H1 (cell line): ENCODE measurements around the gene PCDHB10. TPM values are rescaled to one million over a fixed set of nuclear protein-coding genes. Genes with fewer than 3 reads are reported as not detected.
"Not testable (repeated sequence)": the region's sequence is repeated elsewhere in the genome, so short reads cannot be mapped to it uniquely, and the experiment has no call there.

Experiments used
- CTCF ChIA-PET: fragments of 300-600 bp; sonication (Branson Sonifier 250); formaldehyde crosslinking; loops from one replicate; lab custom pipeline; 2021; ENCODE audit not compliant: partially characterized antibody; lab: Charles Lee
- POLR2A ChIA-PET: fragments of 300-600 bp; sonication (Branson Sonifier 250); formaldehyde crosslinking; loops from one replicate; lab custom pipeline; 2021; ENCODE audit warnings: inconsistent platforms; ENCODE audit not compliant: partially characterized antibody; lab: Charles Lee
- DNase-seq, 2 experiments: peaks; one replicate each; pipeline versions ENCODE4 v3.0.0 to v3.0.0-alpha.2; 2010 to 2022; ENCODE audit warnings: low spot score in 2 of 2, low read depth in 1 of 2, mixed read lengths in 1 of 2
- FAIRE-seq: peaks from 2 replicates; lab custom pipeline; 2011; peaks lifted over from hg19 to GRCh38; lab: Jason Lieb, UNC
- H2AFZ ChIP-seq: 2 replicates; pipeline ENCODE4 v1.8.1; 2012; ENCODE audit warnings: low read length, inconsistent platforms
- H2AK5ac ChIP-seq: 2 replicates; pipeline ENCODE4 v1.6.1; 2013; ENCODE audit warnings: low read depth, low read length
- H2BK120ac ChIP-seq: replicated peaks from 2 replicates; pipeline ENCODE3; 2013; ENCODE audit warnings: low read depth, low read length, inconsistent platforms
- H2BK12ac ChIP-seq: 2 replicates; pipeline ENCODE4 v1.6.1; 2013; ENCODE audit warnings: low read depth, low read length
- H2BK15ac ChIP-seq: 2 replicates; pipeline ENCODE4 v1.6.1; 2013; ENCODE audit warnings: low read length
- H2BK20ac ChIP-seq: 2 replicates; pipeline ENCODE4 v1.6.1; 2013; ENCODE audit warnings: low read length
- H2BK5ac ChIP-seq: 2 replicates; pipeline ENCODE4 v1.6.1; 2013; ENCODE audit warnings: low read depth, low read length
- H3K14ac ChIP-seq: 2 replicates; pipeline ENCODE4 v1.6.1; 2013; ENCODE audit warnings: inconsistent platforms; ENCODE audit not compliant: insufficient read length
- H3K18ac ChIP-seq: 2 replicates; pipeline ENCODE4 v1.6.1; 2013; ENCODE audit warnings: low read length; ENCODE audit errors: extremely low read depth
- H3K23ac ChIP-seq: 2 replicates; pipeline ENCODE4 v1.6.1; 2013; ENCODE audit warnings: inconsistent platforms; ENCODE audit not compliant: insufficient read length
- H3K23me2 ChIP-seq: 2 replicates; pipeline ENCODE4 v1.6.1; 2013; ENCODE audit warnings: low read depth, low read length
- H3K27ac ChIP-seq: 2 replicates; pipeline ENCODE4 v1.6.1; 2011; ENCODE audit warnings: low read depth, low read length, inconsistent platforms
- H3K27me3 ChIP-seq, 4 experiments: replicated peaks in 1 of 4; 1 replicate in 1 of 4; 2 replicates in 3 of 4; pipeline versions ENCODE4 v1.6.1 to v1.8.1; 2011 to 2013; ENCODE audit warnings: low read length in 3 of 4, mild to moderate bottlenecking in 3 of 4, inconsistent platforms in 2 of 4, mixed read lengths in 2 of 4, moderate library complexity in 1 of 4; ENCODE audit not compliant: control insufficient read depth in 3 of 4, insufficient read depth in 3 of 4; ENCODE audit errors: extremely low read depth in 1 of 4
- H3K36me3 ChIP-seq, 4 experiments: 2 replicates each; pipeline versions ENCODE4 v1.6.1 to v1.8.1; 2011 to 2013; ENCODE audit warnings: mild to moderate bottlenecking in 4 of 4, low read length in 3 of 4, moderate library complexity in 2 of 4, control low read depth in 1 of 4, inconsistent platforms in 1 of 4; ENCODE audit not compliant: insufficient read depth in 4 of 4, control insufficient read depth in 2 of 4
- H3K4ac ChIP-seq: replicated peaks from 2 replicates; pipeline ENCODE3; 2013; ENCODE audit warnings: low read length, low read depth, mixed read lengths, inconsistent platforms; ENCODE audit not compliant: insufficient read length
- H3K4me1 ChIP-seq, 4 experiments: replicated peaks in 1 of 4; 1 replicate in 1 of 4; 2 replicates in 3 of 4; pipeline versions ENCODE4 v1.6.1 to v1.8.1; 2011 to 2013; ENCODE audit warnings: low read length in 3 of 4, inconsistent platforms in 2 of 4, mixed read lengths in 1 of 4; ENCODE audit not compliant: insufficient read depth in 4 of 4, control insufficient read depth in 3 of 4
- H3K4me2 ChIP-seq, 2 experiments: 2 replicates each; pipeline versions ENCODE4 v1.6.1 to v1.8.1; 2011 to 2013; ENCODE audit warnings: low read depth in 2 of 2, low read length in 2 of 2, control low read depth in 1 of 2, inconsistent platforms in 1 of 2, mild to moderate bottlenecking in 1 of 2; ENCODE audit not compliant: insufficient read depth in 1 of 2
- H3K4me3 ChIP-seq, 4 experiments: fragments of 200-600, 300-600 bp in 1 of 4; sonication (generic), shearing (Covaris generic), sonication (Bioruptor Twin) in 1 of 4; 2 replicates each; pipeline versions ENCODE4 v1.5.1 to v1.8.1; 2011 to 2016; ENCODE audit warnings: low read length in 4 of 4, low read depth in 3 of 4, control low read depth in 2 of 4, inconsistent platforms in 2 of 4, mild to moderate bottlenecking in 2 of 4, mixed read lengths in 1 of 4, moderate library complexity in 1 of 4; ENCODE audit not compliant: insufficient read depth in 2 of 4; ENCODE audit errors: extremely low read depth in 1 of 4
- H3K56ac ChIP-seq: replicated peaks from 2 replicates; pipeline ENCODE3; 2013; ENCODE audit warnings: low read depth, mild to moderate bottlenecking, mixed read lengths, low read length, inconsistent platforms; ENCODE audit not compliant: insufficient read length
- H3K79me1 ChIP-seq: 2 replicates; pipeline ENCODE4 v1.6.1; 2013; ENCODE audit warnings: low read depth, low read length, control low read depth
- H3K79me2 ChIP-seq, 2 experiments: 2 replicates each; pipeline versions ENCODE4 v1.6.1 to v1.8.1; 2012 to 2013; ENCODE audit warnings: low read length in 2 of 2, mild to moderate bottlenecking in 2 of 2, inconsistent platforms in 1 of 2; ENCODE audit not compliant: insufficient read depth in 2 of 2, control insufficient read depth in 1 of 2
- H3K9ac ChIP-seq, 4 experiments: replicated peaks in 1 of 4; 1 replicate in 1 of 4; 2 replicates in 3 of 4; pipeline versions ENCODE4 v1.6.1 to v1.8.1; 2011 to 2013; ENCODE audit warnings: low read depth in 3 of 4, low read length in 3 of 4, control low read depth in 2 of 4, mild to moderate bottlenecking in 2 of 4, moderate library complexity in 2 of 4, inconsistent platforms in 1 of 4; ENCODE audit errors: extremely low read depth in 1 of 4
- H3K9me3 ChIP-seq, 2 experiments: 2 replicates each; pipeline versions ENCODE4 v1.6.1 to v1.8.1; 2012 to 2013; ENCODE audit warnings: mild to moderate bottlenecking in 2 of 2, moderate library complexity in 2 of 2, control low read depth in 1 of 2, inconsistent platforms in 1 of 2, low read depth in 1 of 2, low read length in 1 of 2, mixed read lengths in 1 of 2; ENCODE audit not compliant: insufficient read depth in 2 of 2
- H4K20me1 ChIP-seq, 2 experiments: replicated peaks in 1 of 2; 2 replicates each; pipeline versions ENCODE3 to v1.8.1; 2011 to 2013; ENCODE audit warnings: inconsistent platforms in 2 of 2, low read length in 2 of 2, mild to moderate bottlenecking in 1 of 2; ENCODE audit not compliant: insufficient read depth in 2 of 2, control insufficient read depth in 1 of 2
- H4K5ac ChIP-seq: 2 replicates; pipeline ENCODE4 v1.6.1; 2013; ENCODE audit warnings: low read length, low read depth, mixed read lengths, inconsistent platforms; ENCODE audit not compliant: insufficient read length
- H4K8ac ChIP-seq: 2 replicates; pipeline ENCODE4 v1.8.0; 2013; ENCODE audit warnings: mild to moderate bottlenecking, moderate library complexity, low read length, inconsistent platforms; ENCODE audit not compliant: insufficient read depth; ENCODE audit errors: extremely low read depth
- H4K91ac ChIP-seq: replicated peaks from 2 replicates; pipeline ENCODE3; 2013; ENCODE audit warnings: low read length, mixed read lengths, inconsistent platforms; ENCODE audit not compliant: insufficient read length
- CTCF ChIP-seq, 3 experiments: IDR thresholded peaks; 1 replicate in 2 of 3; 2 replicates in 1 of 3; pipeline versions ENCODE4 v1.5.1 to v1.6.1; 2011; ENCODE audit warnings: low read length in 3 of 3, mild to moderate bottlenecking in 3 of 3, inconsistent platforms in 2 of 3, low read depth in 1 of 3, moderate library complexity in 1 of 3; ENCODE audit not compliant: insufficient read depth in 1 of 3; ENCODE audit errors: control extremely low read depth in 1 of 3
- RAD21 ChIP-seq, 2 experiments: IDR thresholded peaks in 1 of 2; conservative IDR thresholded peaks in 1 of 2; 2 replicates each; pipeline ENCODE4 v1.6.1; 2011; ENCODE audit warnings: low read depth in 2 of 2, low read length in 2 of 2, improper control_type of control experiment in 1 of 2, inconsistent platforms in 1 of 2, mild to moderate bottlenecking in 1 of 2, moderate library complexity in 1 of 2
- WGBS, 2 experiments: shearing (Covaris generic) in 1 of 2; methylation state at CpG; one replicate each; pipeline versions ENCODE4 v1.1.6 to v1.1.7; 2013 to 2015; ENCODE audit warnings: low lambda C conversion rate in 2 of 2, mixed read lengths in 2 of 2, inconsistent platforms in 1 of 2, low coverage in 1 of 2, missing lambda C conversion rate in 1 of 2; ENCODE audit not compliant: insufficient replicate concordance in 2 of 2, insufficient coverage in 1 of 2, insufficient read length in 1 of 2; ENCODE audit errors: extremely low coverage in 1 of 2, missing lambda C conversion rate in 1 of 2; 5-methylcytosine and 5-hydroxymethylcytosine counted together
- polyA plus RNA-seq, 7 experiments: library from polyadenylated mRNA; depleted of rRNA in 3 of 7; stranded (reverse) in 5 of 7; unstranded in 2 of 7; fragments of >200 nt in 5 of 7; fragments of 200-250 nt in 2 of 7; gene quantifications; 1 replicate in 5 of 7; 2 replicates in 1 of 7; 4 replicates in 1 of 7; pipeline versions ENCODE4 v1.2.1 to v1.2.3, GENCODE V29; 2011 to 2013; ENCODE audit warnings: missing spikeins in 2 of 7, mixed read lengths in 2 of 7
- total RNA-seq: library from RNA; stranded (reverse); fragmentation: NEBNext Ultra II Directional; extraction: Animal tissue kit (Norgen Biotek cat#: 25700); gene quantifications from 2 replicates; pipeline ENCODE4 v1.2.1, GENCODE V29; 2021

Gene PCDHB10
- total and polyA plus RNA-seq, 2 of the 8 experiments (the other 6 are each of a cell fraction or from before 2014, with no cell fraction given), result 1.3 to 1.8 TPM

- not testable (repeated sequence) for H2AFZ ChIP-seq, DNase-seq, H3K4me1 ChIP-seq, H3K56ac ChIP-seq, H4K20me1 ChIP-seq, H2AK5ac ChIP-seq, H3K79me2 ChIP-seq, H3K36me3 ChIP-seq, H3K23ac ChIP-seq, H3K4ac ChIP-seq, H3K79me1 ChIP-seq, H4K8ac ChIP-seq, H3K18ac ChIP-seq, H3K9ac ChIP-seq, H2BK15ac ChIP-seq, H3K14ac ChIP-seq, H2BK120ac ChIP-seq, H2BK20ac ChIP-seq, H3K27ac ChIP-seq, H4K91ac ChIP-seq, H2BK12ac ChIP-seq, H3K23me2 ChIP-seq, H4K5ac ChIP-seq, H3K27me3 ChIP-seq, H2BK5ac ChIP-seq, H3K4me2 ChIP-seq
- peaks cover 7 to 28% of the 10 kb centered on the region in 2 experiments; a peak in 3 of 4 replicates for H3K9me3 ChIP-seq
- WGBS, 2 experiments, result 50% methylated on average over 13 of the region's 18 CpGs; no CpG with 5 or more reads in 1 of the 2 experiments
- CTCF ChIA-PET, result interaction anchor here (0.6 to 2.9 kb wide), 27 partner anchors 10 to 344 kb away, joined by 3 to 21 read pairs (median 3); partner anchors contain the start of genes PCDHB11, PCDHB14, PCDHB15 and PCDHB16
- peak within 1 kb of the TSS in 1 of 4 experiments; percentile 34; a peak in 2 of 8 replicates for H3K4me3 ChIP-seq
- peak; percentile 52 to 60 for TF ChIP-seq RAD21 (IDR thresholded peaks at IDR 0.05 in 1 of 2, conservative IDR thresholded peaks at IDR 0.05 in 1 of 2; ENCODE audit: low read depth in 2 of 2, low read length in 2 of 2)
- peak; percentile 3 to 51 (median 42) for TF ChIP-seq CTCF (IDR thresholded peaks at IDR 0.05; ENCODE audit: control extremely low read depth in 1 of 3, insufficient read depth in 1 of 3, low read depth in 1 of 3, low read length in 3 of 3)
- POLR2A ChIA-PET, result interaction anchor here (0.6 kb wide), 1 partner anchor 362 kb away, joined by 3 read pairs; no protein-coding TSS in a partner anchor
- peak; percentile 96 for FAIRE-seq
Observed at GRCh38 chr5:141213656-141214339, 21.6 kb downstream of the PCDHB10 start, which contains the start of gene PCDHB13. TSS of gene PCDHB13 (plus strand) at chr5:141213919. CDS start at chr5:141214124, 205 bp downstream.
